HL-60 (cell line): ENCODE measurements around the gene RNF166.
A peak's percentile ranks its signal among the peaks of the same experiment; 100 is the strongest.

Source experiments
- DNase-seq, 2 experiments: peaks; one replicate each; pipeline ENCODE4 v3.0.0-alpha.2; 2010 to 2020; ENCODE audit warnings: low read depth in 1 of 2, low spot score in 1 of 2
- H3K27ac ChIP-seq: fragments of 250-450 bp; sonication (Bioruptor Pico); replicated peaks from 2 replicates; pipeline ENCODE4 v1.5.1; 2020; ENCODE audit warnings: mild to moderate bottlenecking, moderate library complexity
- H3K27me3 ChIP-seq: fragments of 250-450 bp; sonication (Bioruptor Pico); 2 replicates; pipeline ENCODE4 v1.5.1; 2021; ENCODE audit warnings: mild to moderate bottlenecking, moderate library complexity; ENCODE audit not compliant: insufficient read depth, poor library complexity, severe bottlenecking
- H3K4me3 ChIP-seq: replicated peaks from 2 replicates; pipeline ENCODE4 v1.5.1; 2011; ENCODE audit warnings: mild to moderate bottlenecking, control low read depth, low read length; ENCODE audit not compliant: insufficient read depth
- CTCF ChIP-seq: IDR thresholded peaks from one replicate; pipeline ENCODE4 v1.5.1; 2011; ENCODE audit warnings: low read length, control low read depth, inconsistent platforms; ENCODE audit not compliant: insufficient read depth
- GABPA ChIP-seq: IDR thresholded peaks from 2 replicates; pipeline ENCODE4 v1.6.1; 2012; ENCODE audit warnings: low read depth
- POLR2AphosphoS5 ChIP-seq: IDR thresholded peaks from 2 replicates; pipeline ENCODE4 v1.6.1; 2012; ENCODE audit warnings: low read depth
- REST ChIP-seq: IDR thresholded peaks from 2 replicates; pipeline ENCODE4 v1.6.1; 2012; ENCODE audit warnings: low read depth; ENCODE audit not compliant: insufficient replicate concordance
- SPI1 ChIP-seq: IDR thresholded peaks from 2 replicates; pipeline ENCODE4 v1.6.1; 2012; ENCODE audit warnings: low read depth, mild to moderate bottlenecking, borderline replicate concordance

The RNF166 gene

GRCh38 chr16:88651276-88651988 lies 54.8 kb downstream of the RNF166 start:
- no peak for DNase-seq
- TF ChIP-seq REST (no peak), CTCF (no peak), POLR2AphosphoS5 (no peak), GABPA (no peak), SPI1 (no peak)
- Histone ChIP-seq H3K27me3 (no peaks in the 10 kb centered on the region), H3K27ac (no peak overlapping the region; the same call in 1 of the 2 replicates), H3K4me3 (no peak overlapping the region; the same call in 1 of the 2 replicates)

GRCh38 chr16:88650749-88651275 lies 55.4 kb downstream of the RNF166 start, which contains the start of gene CYBA:
CYBA (minus strand) TSS chr16:88651053; CDS start chr16:88651013, 40 bp downstream.
- no peak; the same call in 1 of the 2 replicates for TF ChIP-seq SPI1
- peak; percentile 64; the same call in 1 of the 2 replicates for TF ChIP-seq POLR2AphosphoS5
- Histone ChIP-seq H3K27me3 (no peaks in the 10 kb centered on the region), H3K27ac (peak within 1 kb of the TSS; percentile 98), H3K4me3 (peak within 1 kb of the TSS; percentile 77)
- DNase-seq = peak; percentile 67 to 71

- peak overlapping the region; percentile 98 for H3K27ac ChIP-seq
- H3K4me3 ChIP-seq = peak overlapping the region; percentile 77
- DNase-seq = peak in 1 of 2 experiments; percentile 53
- no peak for TF ChIP-seq CTCF
- TF ChIP-seq POLR2AphosphoS5 = 0 out of 2 replicates have a peak, but pooled peaks have one; percentile 20
- peak; percentile 24; the same call in 1 of the 2 replicates for TF ChIP-seq SPI1
- no peaks in the 10 kb centered on the region for H3K27me3 ChIP-seq
These were observed 56.1 kb downstream of the RNF166 start for GRCh38 chr16:88649924-88650748.

GRCh38 chr16:88649195-88649923 lies 56.8 kb downstream of the RNF166 start:
- peak in 1 of 2 experiments; percentile 31 for DNase-seq
- no peaks in the 10 kb centered on the region for H3K27me3 ChIP-seq
- TF ChIP-seq SPI1 (no peak), POLR2AphosphoS5 (0 out of 2 replicates have a peak, but pooled peaks have one; percentile 35), GABPA (no peak), REST (no peak)
- peak overlapping the region; percentile 98 for H3K27ac ChIP-seq
- H3K4me3 ChIP-seq = peak overlapping the region; percentile 77
